SW480 (cell line): ENCODE results near the gene FKBP8.

Experiments
- DNase-seq: peaks from one replicate; pipeline ENCODE4 v3.0.0-alpha.2; 2016; ENCODE audit warnings: low spot score

The FKBP8 gene

DNA sequence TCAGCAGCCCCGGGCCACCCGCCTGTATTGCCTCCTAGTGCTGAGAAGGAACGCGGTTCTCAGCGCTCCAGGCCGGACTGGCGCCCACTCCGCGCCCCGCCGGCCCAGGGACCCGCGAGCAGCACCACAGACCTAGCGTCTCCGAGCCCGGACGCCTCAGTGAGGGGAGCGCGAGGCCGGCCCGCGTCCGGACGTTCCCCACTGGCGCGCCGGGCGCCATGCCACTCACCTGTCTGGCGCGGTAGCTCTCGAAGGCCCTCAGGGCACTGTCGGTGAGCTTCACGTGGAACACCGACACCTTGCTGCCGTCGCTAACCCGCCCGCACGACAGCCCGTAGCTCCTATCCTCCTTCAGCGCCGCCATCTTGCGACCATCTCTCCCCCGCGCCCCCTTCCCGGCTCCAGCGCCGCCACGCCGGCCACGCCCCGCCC is 21.7 kb downstream of the FKBP8 start, which contains the start of gene ELL:
Gene ELL (minus strand): TSS at position 379 of the 432 bp plus-strand sequence. CDS start 15 bp downstream, at position 364.
- no peak for DNase-seq

DNA sequence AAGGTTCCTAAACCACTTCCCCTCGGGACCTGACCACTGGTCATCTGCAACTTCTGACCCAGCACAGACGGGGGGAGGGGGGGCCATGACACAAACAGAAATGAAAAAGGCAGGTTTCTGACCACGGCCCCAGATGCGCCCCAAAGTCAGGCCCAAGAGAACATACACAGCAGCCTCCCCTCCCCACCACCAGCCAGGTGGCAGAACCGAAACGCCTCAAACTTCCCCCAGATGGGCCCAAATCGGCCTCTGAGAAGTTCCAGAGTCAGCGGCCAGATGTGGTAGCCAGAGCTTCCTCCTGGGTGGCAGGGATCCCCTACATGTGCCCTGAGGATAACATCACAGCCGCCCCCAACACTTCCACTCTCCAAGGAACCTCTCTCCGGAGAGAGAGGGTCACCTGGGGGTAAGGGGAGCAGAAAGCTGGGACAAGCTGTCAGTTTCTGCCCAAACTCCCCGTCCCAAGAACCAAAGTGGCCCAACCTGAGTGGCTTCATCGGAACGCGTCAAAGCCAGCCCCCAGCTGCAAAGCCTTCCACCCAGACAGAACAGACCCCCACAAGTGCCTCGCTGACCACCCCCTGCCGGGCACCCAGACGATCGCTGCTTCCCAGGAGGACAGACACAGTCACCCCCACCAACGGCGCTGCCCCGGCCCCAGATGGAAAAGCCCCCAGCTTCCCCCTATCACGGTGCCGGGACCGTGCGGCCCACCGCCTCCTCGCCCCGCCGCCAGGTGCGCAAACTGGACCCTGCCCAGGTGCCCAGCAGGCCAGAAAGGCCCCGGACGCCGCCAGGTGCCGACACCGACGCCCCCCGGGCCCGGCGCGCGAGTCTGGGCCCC is 22.3 kb downstream of the FKBP8 start:
- DNase-seq = no peak

DNA sequence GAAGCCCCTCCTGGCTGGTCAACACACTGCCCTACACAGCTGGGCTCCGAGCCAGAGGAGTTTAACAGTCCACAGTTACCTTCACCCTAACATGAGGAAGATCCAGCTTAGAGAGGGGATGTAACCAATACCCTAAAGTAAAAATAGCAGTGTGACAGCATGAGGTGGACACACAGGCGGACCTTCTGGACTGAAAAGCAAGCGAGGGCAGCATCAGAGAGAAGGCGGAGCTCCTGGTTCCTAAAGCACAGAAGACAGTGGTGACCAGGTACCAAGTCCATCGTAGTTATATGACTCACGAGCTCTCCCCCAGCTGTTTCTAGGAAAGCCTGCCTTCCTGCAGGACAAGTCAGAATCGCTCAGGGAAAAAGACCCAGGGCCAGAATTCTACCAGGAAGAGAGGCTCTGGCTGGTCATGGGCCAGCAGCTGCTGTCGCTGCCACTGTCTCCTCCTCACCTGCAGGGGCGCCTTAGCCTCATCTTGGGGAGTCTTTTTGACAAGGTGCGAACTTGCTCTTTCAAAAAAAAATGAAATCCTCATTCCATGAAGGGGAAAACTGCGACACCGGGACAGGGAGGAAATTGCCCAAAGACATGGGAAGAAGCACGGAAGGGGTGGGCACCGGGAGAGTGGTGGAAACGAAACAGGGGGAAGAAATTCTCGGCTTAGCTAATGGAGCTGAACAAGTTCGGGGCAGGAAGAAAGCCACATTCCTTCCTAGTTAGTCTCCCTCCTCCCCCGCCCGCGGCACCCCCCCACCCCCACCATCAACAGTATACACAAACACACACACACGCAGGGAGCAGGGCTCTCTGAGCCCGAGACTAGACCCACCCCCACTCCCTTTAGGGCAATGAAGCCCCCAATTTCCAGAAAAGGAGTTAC is 23.2 kb downstream of the FKBP8 start:
- DNase-seq = peak; percentile 85

DNA sequence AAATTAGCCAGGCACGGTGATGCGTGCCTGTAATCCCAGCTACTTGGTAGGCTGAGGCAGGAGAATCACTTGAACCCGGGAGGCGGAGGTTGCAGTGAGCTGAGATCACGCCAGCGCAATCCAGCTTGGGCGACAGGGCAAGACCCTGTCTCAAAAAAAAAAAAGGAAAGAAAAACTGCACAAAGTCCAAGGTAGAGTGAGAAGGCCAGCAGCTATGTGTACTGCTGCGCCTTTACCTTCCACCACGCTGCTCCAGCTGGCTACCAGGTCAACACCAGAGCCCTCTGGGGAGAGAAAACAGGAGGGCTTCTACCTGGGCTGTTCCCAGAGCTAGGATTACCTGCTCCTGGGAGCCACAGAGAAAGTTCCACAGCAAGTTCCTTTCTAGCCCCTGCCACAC is 24.7 kb downstream of the FKBP8 start:
- no peak for DNase-seq

DNA sequence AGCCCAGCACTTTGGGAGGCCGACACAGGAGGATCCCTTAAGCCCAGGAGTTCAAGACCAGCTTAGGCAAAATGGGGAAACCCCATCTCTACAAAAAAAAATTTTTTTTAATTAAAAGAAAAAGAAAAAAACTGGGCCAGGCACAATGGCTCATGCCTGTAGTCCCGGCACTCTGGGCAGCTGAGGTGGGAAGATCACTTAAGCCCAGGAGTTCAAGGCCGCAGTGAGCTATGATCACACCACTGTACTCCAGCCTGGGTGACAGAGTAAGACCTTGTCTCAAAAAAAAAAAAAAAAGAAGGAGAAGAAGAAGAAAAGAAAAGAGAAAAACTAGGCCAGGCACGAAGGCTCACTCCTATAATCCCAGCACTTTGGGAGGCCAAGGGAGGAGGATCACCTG is 25.8 kb downstream of the FKBP8 start:
- no peak for DNase-seq

DNA sequence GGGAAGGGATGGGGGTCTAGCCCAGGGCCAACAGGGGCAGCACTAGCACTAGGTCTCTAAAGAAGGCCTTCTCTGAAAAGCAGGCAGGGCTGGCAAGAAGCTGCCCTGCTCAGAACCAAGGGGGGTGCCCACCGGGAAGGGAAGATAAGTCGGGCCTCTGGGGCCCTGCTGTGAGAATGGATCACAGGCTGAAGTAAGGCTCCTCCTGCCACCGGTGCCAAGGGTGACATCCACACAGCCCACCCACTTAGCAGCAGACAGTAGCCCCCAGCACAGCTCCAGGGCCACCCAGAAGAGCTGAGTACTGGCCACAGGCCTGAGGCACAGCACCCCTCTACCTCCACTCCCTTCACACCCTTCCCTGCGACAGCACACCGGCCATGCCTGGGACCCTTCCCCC is 27.4 kb downstream of the FKBP8 start:
- no peak for DNase-seq

DNA sequence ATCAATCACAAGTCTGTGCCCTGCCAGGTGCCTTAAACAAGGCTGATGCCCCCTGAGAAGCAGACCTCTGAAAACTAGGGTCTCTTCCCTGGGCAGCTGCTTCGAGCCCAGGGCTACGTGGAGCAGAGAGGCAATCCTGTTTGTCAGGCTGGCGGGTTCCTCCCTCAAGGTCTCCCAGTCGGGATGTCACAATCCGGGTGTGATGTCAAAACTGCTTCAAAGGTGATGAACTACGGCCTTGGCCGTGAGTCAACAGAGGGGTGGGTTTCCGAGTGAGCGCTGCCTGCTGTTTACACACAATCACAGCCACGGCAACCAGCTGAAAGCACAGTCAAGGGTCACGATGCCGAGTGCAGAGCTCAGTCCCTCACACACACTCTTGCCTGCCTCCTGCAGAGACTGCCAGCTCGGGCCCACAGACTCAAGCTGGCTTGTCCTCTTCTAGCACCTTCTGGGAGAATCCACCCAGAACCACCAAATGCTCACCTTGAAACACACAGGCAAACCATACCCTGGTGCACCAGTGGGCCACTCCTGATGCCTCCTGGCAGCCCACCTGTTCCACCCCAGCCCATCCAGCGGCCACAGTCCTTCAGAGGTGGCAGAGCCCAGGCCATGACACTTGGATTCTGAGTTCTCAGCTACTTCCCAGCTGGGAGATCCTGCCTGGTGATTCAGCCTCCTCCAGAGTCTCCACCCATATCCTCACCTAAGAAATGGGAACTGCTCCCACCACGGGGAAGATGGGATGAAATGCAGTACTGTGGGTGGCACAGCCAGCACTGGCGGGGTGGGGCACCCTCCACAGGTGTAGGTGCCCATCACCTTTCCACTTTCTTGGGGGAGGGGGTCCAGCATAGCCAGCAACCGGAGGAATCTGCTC is 28.3 kb downstream of the FKBP8 start:
- no peak for DNase-seq

DNA sequence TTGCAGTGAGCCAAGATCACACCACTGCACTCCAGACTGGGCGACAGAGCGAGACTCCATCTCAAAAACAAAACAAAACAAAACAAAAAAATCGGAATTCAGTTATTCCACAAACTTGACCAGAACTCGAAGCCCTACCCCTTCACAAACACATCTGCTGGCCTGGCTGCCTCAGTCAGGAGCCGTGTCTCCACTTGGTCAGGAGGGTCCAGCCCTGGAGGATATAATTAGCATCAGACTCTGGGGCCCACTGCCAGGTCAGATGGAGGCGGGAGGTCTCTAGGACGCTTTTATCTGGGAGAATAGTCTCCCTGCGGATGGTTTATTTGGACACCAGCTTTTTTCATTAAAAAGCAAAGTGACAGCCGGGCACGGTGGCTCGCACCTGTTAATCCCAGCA is 29.5 kb downstream of the FKBP8 start:
- DNase-seq = no peak

DNA sequence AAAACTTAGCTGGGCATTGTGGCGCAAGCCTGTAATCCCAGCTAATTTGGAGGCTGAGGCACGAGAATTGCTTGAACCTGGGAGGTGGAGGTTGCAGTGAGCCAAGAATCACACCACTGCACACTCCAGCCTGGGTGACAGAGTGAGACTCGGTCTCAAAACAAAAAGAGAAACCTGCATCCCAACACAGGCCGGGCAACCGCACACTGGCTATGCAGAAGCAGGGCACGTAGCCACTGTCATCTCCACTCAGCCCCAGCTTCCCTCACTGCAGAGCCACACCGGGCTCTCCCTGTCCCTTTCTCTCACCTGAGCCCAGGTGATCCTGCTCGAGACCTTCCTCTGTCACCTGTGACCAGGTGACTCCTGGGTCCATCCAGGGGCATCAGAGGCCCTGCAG is 33.2 kb downstream of the FKBP8 start:
- no peak for DNase-seq

DNA sequence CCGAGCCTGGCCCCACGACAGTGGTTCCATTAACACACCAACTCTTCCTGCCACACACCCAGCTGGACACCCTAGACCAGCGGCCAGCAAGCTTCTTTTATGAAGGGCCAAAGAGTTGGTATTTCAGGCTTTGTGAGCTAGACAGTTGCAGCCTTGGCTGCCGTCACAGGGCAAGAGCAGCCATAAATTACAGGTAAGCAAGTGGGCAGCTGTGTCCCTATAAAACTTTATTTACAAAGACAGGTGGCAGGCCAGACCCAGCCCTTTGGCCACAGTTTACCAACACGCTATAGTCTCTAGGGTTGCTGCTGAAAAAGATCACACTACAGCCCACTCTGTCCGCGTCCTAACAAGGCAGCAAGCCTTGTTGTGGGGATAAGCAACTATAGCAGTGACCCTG is 34.8 kb downstream of the FKBP8 start:
- no peak for DNase-seq

DNA sequence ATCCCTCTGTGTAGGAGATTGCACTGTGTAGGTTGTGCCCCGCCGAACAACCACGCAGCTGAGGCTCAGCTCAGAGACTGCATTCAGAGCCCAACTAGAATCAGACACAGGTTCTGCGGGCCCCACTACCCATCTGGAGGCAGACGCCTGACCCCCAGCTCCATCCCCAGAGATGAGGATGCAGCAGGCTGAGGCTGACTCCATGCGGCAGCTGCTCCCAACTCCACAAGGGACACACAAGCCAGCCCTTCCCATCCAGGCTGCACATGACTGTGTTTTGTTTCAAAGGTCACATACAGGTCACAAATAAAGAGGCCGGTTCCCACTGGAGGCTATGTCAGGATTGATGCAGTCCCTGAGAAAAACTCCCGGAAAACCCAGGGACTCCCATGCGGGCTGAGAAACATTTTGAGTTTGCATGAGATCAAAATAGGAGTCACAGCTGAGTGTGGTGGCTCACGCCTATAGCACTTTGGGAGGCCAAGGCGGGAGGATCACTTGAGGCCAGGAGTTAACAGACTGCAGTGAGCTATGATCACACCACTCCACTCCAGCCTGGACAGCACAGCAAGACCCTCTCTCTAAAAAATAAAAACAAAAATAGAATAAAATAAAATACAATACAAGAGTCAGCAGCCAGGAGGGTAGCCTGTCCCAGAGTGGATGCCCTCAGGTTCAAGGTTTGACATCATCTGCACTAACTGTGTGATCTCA is 35.5 kb downstream of the FKBP8 start:
- no peak for DNase-seq

DNA sequence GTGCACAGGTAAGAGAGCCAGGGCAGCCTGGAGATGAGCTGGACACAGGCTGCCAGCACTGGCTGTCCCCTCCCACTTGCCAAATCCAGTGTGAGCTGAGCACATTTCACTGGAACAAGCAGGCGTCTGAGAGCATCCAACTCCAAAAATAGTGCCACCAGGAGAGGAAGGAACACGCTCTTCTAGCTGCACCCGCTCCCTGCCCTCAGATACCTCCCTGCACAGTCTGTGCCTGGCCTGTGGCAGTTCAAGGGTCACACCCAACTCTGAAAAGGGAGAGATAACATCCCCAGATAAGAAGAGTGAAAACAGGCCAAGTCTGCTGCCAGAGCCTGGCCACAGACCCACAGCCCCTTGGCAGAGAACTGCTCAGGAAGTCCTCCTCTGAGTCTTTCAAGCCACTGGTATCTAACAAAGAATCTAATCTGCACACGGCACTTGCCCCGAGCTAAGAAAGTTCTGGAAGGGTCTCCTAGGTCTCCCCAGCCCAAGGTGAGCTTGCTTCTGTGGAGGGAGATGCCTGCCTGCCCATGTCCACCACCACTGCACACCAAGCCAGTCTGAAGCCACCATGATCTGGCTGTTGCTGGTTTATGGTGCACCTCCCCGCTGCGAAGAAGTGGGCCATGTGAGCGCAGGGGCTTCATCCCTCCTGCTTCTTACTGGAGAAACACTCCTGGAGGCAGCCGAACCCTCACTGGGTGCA is 36.2 kb downstream of the FKBP8 start:
- no peak for DNase-seq

DNA sequence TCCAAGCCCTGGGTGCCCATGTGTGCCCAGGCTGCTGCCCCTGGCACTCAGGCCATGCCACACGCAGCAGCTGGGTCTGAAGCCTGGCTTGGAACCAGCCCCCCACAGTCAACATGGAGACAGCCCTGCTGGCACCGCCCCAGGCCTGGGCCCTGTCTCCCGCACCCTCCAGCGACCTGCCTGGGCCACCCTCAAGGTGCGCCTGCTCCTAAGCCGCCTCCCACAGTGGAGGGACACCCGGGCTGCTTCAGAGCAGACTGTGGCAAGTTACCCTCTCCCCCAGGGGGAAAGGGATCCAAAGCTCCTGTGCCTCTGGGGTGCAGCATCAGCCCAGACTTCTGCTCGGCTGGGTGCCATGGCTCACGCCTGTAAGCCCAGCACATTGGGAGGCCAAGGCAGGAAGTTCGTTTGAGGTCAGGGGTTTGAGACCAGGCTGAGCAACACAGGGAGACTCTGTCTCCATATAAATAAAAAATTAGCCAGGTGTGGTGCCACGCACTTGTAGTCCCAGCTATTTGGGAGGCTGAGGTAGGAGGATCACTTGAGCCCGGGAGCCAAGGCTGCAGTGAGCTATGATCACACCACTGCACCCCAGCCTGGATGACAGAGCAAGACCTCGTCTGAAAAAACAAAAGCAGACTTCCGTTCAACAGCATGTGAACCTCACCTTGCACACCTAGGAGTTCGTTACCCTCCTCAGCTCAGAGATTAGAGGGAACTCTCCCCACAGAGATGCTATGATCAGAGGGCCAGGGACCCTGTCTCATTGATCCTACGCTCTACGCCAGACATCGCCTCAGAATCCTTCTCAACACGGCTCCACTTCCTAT is 37.1 kb downstream of the FKBP8 start:
- DNase-seq = no peak

DNA sequence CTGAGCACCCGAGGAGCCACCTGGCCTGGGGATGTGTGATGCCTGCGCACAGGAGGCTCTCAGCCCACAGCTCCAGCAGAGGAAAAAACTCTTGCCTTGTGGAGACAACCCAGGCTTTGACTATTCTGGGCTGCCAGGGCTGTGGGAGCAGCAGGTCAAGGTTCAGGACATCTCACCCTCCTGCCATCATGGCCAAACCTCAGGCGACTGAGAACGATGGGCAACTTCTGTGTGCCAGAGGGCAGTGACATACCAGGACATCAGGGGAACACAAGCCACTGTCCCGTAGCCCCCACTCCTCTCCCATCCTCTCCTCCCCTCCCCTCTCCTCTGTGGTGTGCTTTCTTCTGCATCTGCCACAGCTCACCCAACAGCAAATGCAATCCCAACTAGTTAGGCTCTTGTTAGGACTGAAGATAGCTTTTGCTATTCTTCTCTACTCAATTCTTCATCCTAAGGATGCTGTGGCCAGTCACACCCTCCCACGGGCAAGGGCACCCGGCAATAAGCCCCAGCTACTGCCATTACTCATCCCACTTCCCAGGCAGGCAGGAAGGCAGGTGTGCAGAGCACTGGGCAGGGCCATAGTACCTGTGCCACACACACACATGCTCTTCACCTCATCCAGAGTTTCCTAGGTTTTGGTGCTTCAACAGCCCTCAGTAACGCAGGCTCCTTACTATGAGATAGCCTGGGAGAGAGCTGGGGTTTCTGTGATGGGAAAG is 38.3 kb downstream of the FKBP8 start:
- DNase-seq = peak; percentile 63

DNA sequence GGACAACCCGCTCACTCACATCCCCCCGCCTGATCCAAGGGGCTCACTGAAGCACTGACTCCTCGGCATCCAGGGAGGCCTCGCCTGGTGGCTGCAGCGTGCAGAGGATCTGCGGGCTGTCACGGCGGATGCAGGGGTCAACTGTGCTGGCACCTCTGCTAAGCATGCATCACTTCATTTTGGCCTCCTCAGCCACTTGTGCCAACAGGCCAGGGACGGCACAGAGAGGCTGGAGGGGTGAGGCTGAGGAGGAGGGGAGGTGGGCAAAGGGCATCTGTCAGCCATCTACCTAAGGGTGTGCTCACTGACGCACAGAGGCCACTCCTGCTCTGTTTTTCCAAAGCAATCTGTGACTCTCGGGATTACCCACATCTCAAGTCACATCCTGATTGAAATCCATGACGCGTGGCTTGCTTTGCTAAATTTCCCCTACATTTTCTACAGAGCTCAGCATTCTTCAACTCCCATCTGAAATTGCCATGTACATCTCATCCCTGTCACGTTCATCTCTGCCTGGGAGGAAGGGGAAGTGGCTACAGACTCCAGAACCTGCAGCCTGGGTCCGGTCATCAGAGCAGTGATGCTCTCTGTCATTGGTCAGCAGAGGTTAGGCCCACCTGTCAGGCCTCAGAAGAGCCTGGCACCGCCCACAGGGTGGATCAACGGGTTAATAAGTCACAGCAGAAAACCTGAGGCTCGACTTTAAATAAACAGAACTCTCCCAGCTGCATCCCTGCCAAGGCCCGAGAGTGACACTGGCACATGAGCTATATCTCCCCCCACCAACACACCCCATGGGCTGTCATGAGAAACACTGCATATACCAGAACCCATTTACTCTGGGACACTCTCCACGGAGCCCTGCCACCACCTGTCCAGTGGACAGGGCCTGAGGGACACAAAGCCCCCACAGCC is 39.1 kb downstream of the FKBP8 start:
- DNase-seq = peak; percentile 56

DNA sequence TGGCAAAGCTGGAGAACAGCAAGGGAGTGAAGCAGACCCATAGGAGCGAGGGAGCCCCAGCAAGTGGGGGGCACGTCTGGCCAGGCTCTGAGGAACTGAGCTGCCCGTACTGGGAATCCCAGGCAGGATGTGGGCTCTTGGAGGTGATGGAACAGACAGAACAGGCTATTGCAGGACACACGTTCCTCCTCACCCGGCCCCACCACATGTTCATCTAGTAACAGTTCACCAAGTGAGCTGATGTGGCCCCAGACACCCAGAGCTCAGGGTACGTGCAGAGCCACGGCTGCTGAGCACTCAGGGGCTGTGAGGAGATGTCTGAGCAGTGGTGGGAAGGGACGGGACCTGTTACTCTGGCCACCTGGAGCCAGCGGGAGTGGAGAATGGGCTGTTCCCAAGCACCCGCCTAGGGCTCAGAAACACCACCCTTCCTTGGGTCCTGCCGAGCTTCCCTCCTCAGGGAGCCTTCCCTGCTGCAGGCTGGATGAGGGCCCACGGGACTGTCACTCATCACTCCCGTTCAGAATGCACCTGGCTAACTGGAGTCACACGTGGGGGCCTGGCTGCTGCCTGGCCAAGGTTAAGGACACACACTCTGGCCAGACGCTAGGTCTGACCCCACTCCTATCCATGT is 39.9 kb downstream of the FKBP8 start:
- no peak for DNase-seq

DNA sequence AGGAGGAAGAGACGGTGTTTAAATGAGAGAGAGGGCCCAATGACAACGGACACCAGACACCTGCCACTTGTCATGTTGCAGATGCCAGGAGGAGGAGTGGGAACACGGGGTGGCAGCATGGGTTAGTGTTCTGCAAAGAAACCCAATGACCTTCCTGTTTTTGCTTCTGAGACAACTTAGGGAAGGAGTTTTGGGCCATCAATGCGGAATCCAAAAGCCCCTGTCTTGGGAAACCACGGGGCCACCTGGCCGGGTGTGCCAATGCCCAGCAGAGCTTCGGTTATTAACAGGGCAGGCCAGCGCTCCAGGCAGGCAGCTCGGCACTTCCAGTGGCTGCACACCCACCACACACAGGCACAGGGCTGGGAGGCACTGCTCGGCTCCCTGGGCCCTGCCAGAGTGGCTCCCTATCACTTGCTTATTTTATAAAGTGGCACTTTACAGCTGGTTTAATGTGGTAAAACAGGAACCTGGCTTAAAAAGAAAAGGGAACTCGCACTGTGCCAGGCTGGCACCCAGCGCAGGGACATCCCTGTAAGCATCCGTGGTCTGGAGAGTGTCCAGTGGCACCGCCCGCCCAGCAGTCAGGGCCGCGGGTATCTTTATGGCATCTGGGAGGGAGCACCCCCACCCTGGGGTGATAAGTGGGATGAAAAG is 40.6 kb downstream of the FKBP8 start:
- no peak for DNase-seq
